Neuronal stem cell (in vitro differentiated cells): ENCODE measurements around the gene EPAS1.
A peak's percentile ranks its signal among the peaks of the same experiment; 100 is the strongest.

Experiments used
- DNase-seq: peaks from one replicate; pipeline ENCODE4 v3.0.0-alpha.2; 2013; ENCODE audit warnings: low spot score
- H2AFZ ChIP-seq: one replicate; pipeline ENCODE4 v1.6.1; 2013; ENCODE audit warnings: mild to moderate bottlenecking, low read length, inconsistent platforms
- H2AK5ac ChIP-seq: 2 replicates; pipeline ENCODE4 v1.6.1; 2013; ENCODE audit warnings: low read depth, mild to moderate bottlenecking, inconsistent platforms, low read length, moderate library complexity, mixed read lengths
- H2BK120ac ChIP-seq: 2 replicates; pipeline ENCODE4 v1.6.1; 2013; ENCODE audit warnings: low read depth, mild to moderate bottlenecking, inconsistent platforms, low read length, moderate library complexity, mixed read lengths
- H2BK12ac ChIP-seq: one replicate; pipeline ENCODE4 v1.6.1; 2013; ENCODE audit warnings: low read length, inconsistent platforms
- H2BK15ac ChIP-seq: 2 replicates; pipeline ENCODE4 v1.6.1; 2013; ENCODE audit warnings: mild to moderate bottlenecking, low read length, inconsistent platforms, mixed read lengths
- H2BK5ac ChIP-seq: one replicate; pipeline ENCODE4 v1.6.1; 2013; ENCODE audit warnings: inconsistent platforms, mild to moderate bottlenecking, low read length, moderate library complexity
- H3K14ac ChIP-seq: one replicate; pipeline ENCODE4 v1.6.1; 2013; ENCODE audit warnings: low read length, inconsistent platforms
- H3K18ac ChIP-seq: 2 replicates; pipeline ENCODE4 v1.6.1; 2013; ENCODE audit warnings: low read length, inconsistent platforms
- H3K23ac ChIP-seq: 2 replicates; pipeline ENCODE4 v1.6.1; 2013; ENCODE audit warnings: low read depth, mild to moderate bottlenecking, mixed read lengths, low read length, inconsistent platforms; ENCODE audit not compliant: poor library complexity
- H3K27ac ChIP-seq: replicated peaks from 3 replicates; pipeline ENCODE4 v1.5.1; 2013; ENCODE audit warnings: low read length, inconsistent platforms
- H3K27me3 ChIP-seq, 3 experiments: 2 replicates each; pipeline ENCODE4 v1.6.1; 2013; ENCODE audit warnings: low read length in 3 of 3, mild to moderate bottlenecking in 2 of 3, inconsistent platforms in 1 of 3, low read depth in 1 of 3, mixed read lengths in 1 of 3, moderate library complexity in 1 of 3; ENCODE audit not compliant: control insufficient read depth in 3 of 3, insufficient read depth in 3 of 3
- H3K36me3 ChIP-seq, 2 donors: replicated peaks in 1 of 2; 2 replicates each; pipeline ENCODE4 v1.6.1; 2013; ENCODE audit warnings: low read length in 2 of 2; ENCODE audit not compliant: control insufficient read depth in 2 of 2, insufficient read depth in 2 of 2
- H3K4ac ChIP-seq: 2 replicates; pipeline ENCODE4 v1.6.1; 2013; ENCODE audit warnings: inconsistent platforms, mild to moderate bottlenecking, low read length, moderate library complexity
- H3K4me1 ChIP-seq, 2 donors: 1 replicate in 1 of 2; 2 replicates in 1 of 2; pipeline ENCODE4 v1.6.1; 2013; ENCODE audit warnings: low read length in 2 of 2, low read depth in 1 of 2; ENCODE audit not compliant: control insufficient read depth in 2 of 2, insufficient read depth in 1 of 2
- H3K4me2 ChIP-seq: one replicate; pipeline ENCODE4 v1.6.1; 2013; ENCODE audit warnings: mild to moderate bottlenecking, low read length, inconsistent platforms; ENCODE audit not compliant: insufficient read depth, poor library complexity, severe bottlenecking
- H3K4me3 ChIP-seq, 2 donors: 2 replicates each; pipeline ENCODE4 v1.5.1; 2013; ENCODE audit warnings: low read length in 2 of 2, mild to moderate bottlenecking in 2 of 2, inconsistent platforms in 1 of 2, moderate library complexity in 1 of 2
- H3K79me1 ChIP-seq: one replicate; pipeline ENCODE4 v1.6.1; 2013; ENCODE audit warnings: low read depth, mild to moderate bottlenecking, inconsistent platforms, low read length, moderate library complexity
- H3K9ac ChIP-seq: one replicate; pipeline ENCODE4 v1.6.1; 2013; ENCODE audit warnings: mild to moderate bottlenecking, low read depth, low read length, inconsistent platforms; ENCODE audit not compliant: poor library complexity
- H3K9me3 ChIP-seq, 2 donors: replicated peaks in 1 of 2; 2 replicates each; pipeline versions ENCODE3 to v1.6.1; 2013; ENCODE audit warnings: low read length in 2 of 2, mild to moderate bottlenecking in 2 of 2, inconsistent platforms in 1 of 2, low read depth in 1 of 2, mixed read lengths in 1 of 2, moderate library complexity in 1 of 2; ENCODE audit not compliant: control insufficient read depth in 2 of 2, insufficient read depth in 1 of 2
- H4K8ac ChIP-seq: one replicate; pipeline ENCODE4 v1.6.1; 2013; ENCODE audit warnings: low read depth, mild to moderate bottlenecking, inconsistent platforms, low read length, moderate library complexity
- H4K91ac ChIP-seq: one replicate; pipeline ENCODE4 v1.6.1; 2013; ENCODE audit warnings: low read length, low read depth, mild to moderate bottlenecking, inconsistent platforms; ENCODE audit not compliant: poor library complexity
- WGBS, 2 donors: extraction: QIAGEN DNeasy Blood & Tissue Kit; methylation state at CpG; one replicate each; pipeline ENCODE4 v1.1.7; 2013; ENCODE audit warnings: missing lambda C conversion rate in 2 of 2, mixed read lengths in 1 of 2; ENCODE audit not compliant: insufficient read length in 2 of 2, insufficient replicate concordance in 1 of 2; ENCODE audit errors: extremely low coverage in 2 of 2; 5-methylcytosine and 5-hydroxymethylcytosine counted together

EPAS1 gene

GRCh38 chr2:46299365-46300263, 2.4 kb downstream of the EPAS1 start:
- H3K4me1 ChIP-seq = peaks cover 8 to 16% of the 10 kb centered on the region in 2 donors
- H2AK5ac ChIP-seq = no peak overlapping the region
- H2BK5ac ChIP-seq = no peak overlapping the region
- H3K4ac ChIP-seq = no peak overlapping the region
- H2BK120ac ChIP-seq = no peak overlapping the region
- H3K18ac ChIP-seq = no peak overlapping the region
- H3K27me3 ChIP-seq = peaks cover 21 to 87% (median 55%) of the 10 kb centered on the region in 3 experiments
- no peaks in the 10 kb centered on the region for H3K36me3 ChIP-seq
- H3K4me2 ChIP-seq = peak overlapping the region; percentile 99
- no peaks in the 10 kb centered on the region for H3K79me1 ChIP-seq
- H4K91ac ChIP-seq = no peak overlapping the region
- H2BK15ac ChIP-seq = no peak overlapping the region
- H3K4me3 ChIP-seq = no peak overlapping the region
- no peak overlapping the region for H3K14ac ChIP-seq
- H3K9me3 ChIP-seq = no peaks in the 10 kb centered on the region
- H3K23ac ChIP-seq = no peak overlapping the region
- no CpG with 5 or more reads among the region's 40 CpGs for WGBS, 2 donors
- no peak overlapping the region for H2BK12ac ChIP-seq
- DNase-seq = peak; percentile 41
- no peak overlapping the region for H3K27ac ChIP-seq
- no peak overlapping the region for H4K8ac ChIP-seq
- peak overlapping the region; percentile 93 for H2AFZ ChIP-seq
- H3K9ac ChIP-seq = no peak overlapping the region

DNA sequence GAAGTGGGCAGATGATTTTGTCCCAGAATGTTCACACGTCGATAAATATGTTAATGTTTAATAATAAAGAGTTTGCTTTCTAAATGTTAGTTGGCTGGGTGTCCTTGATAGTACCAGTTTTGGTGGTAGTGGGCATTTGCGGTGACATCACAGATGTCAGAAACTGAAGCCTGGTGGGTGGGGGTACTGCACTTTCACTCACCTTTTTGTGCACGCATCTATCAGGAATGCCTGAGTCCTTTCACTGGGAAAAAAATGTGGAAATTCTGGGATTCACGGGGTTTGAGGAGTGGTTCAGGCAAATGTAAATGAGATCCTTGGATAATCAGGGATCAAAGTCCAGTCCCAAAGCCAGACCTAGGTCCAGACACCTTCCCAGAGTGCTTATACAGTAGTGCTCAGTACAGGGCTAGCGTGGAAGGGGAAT, 3.2 kb downstream of the EPAS1 start:
- Histone ChIP-seq H2AFZ (no peak overlapping the region), H3K23ac (no peak overlapping the region), H3K14ac (no peak overlapping the region), H3K27me3 (peaks cover 21 to 86% (median 50%) of the 10 kb centered on the region in 3 experiments), H3K4me3 (no peak overlapping the region), H3K9ac (no peak overlapping the region), H2BK15ac (no peak overlapping the region), H3K4ac (no peak overlapping the region), H2BK5ac (no peak overlapping the region), H2AK5ac (no peak overlapping the region), H3K36me3 (no peaks in the 10 kb centered on the region), H4K8ac (no peak overlapping the region), H4K91ac (no peak overlapping the region), H3K18ac (no peak overlapping the region), H3K9me3 (peaks cover 0 to 4% of the 10 kb centered on the region in 2 donors), H3K4me1 (peaks cover 8 to 17% of the 10 kb centered on the region in 2 donors), H3K27ac (no peak overlapping the region), H3K4me2 (no peak overlapping the region), H2BK12ac (no peak overlapping the region), H3K79me1 (no peaks in the 10 kb centered on the region), H2BK120ac (no peak overlapping the region)
- DNase-seq = no peak
- WGBS, 2 donors = no CpG with 5 or more reads among the region's 6 CpGs

- WGBS, 2 donors = no CpG with 5 or more reads among the region's 4 CpGs
- H2BK120ac ChIP-seq = no peak overlapping the region
- H2BK5ac ChIP-seq = no peak overlapping the region
- no peak overlapping the region for H3K14ac ChIP-seq
- no peak overlapping the region for H2BK15ac ChIP-seq
- no peak overlapping the region for H2AK5ac ChIP-seq
- no peak for DNase-seq
- no peak overlapping the region for H3K4me2 ChIP-seq
- no peak overlapping the region for H3K4me3 ChIP-seq
- H3K27ac ChIP-seq = no peak overlapping the region
- peaks cover 0 to 4% of the 10 kb centered on the region in 2 donors for H3K9me3 ChIP-seq
- H4K8ac ChIP-seq = no peak overlapping the region
- no peak overlapping the region for H4K91ac ChIP-seq
- no peaks in the 10 kb centered on the region for H3K79me1 ChIP-seq
- H2BK12ac ChIP-seq = no peak overlapping the region
- no peak overlapping the region for H2AFZ ChIP-seq
- no peak overlapping the region for H3K23ac ChIP-seq
- no peak overlapping the region for H3K4ac ChIP-seq
- no peak overlapping the region for H3K18ac ChIP-seq
- H3K36me3 ChIP-seq = no peaks in the 10 kb centered on the region
- H3K27me3 ChIP-seq = peaks cover 17 to 78% (median 36%) of the 10 kb centered on the region in 3 experiments
- H3K4me1 ChIP-seq = peaks cover 7 to 17% of the 10 kb centered on the region in 2 donors
- no peak overlapping the region for H3K9ac ChIP-seq
Observed at GRCh38 chr2:46302005-46302695, 4.9 kb downstream of the EPAS1 start.

DNA sequence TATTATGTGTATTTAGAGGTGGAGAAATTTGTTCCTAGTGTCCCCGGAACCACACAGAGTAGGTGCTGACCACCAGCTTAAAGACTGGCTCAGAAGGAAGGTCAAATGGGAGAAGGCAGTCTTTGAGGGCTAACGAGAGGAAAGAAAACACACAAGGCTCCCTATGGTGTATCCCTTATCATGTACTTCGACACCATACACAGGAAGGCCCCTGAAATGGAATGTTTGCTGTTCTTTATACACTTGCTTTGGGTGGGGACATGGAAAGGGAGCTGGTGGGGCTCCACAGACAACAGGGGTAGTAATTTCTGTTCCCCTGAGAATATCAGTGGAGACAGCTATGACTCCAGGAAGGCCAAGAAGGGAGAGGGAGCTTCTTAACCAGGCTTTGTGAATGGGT, 6.0 kb downstream of the EPAS1 start:
- Histone ChIP-seq H3K27me3 (peaks cover 10 to 74% (median 27%) of the 10 kb centered on the region in 3 experiments), H3K27ac (no peak overlapping the region), H3K4me3 (no peak overlapping the region), H4K8ac (no peak overlapping the region), H3K18ac (no peak overlapping the region), H3K4me2 (no peak overlapping the region), H2BK12ac (no peak overlapping the region), H3K4me1 (peaks cover 7 to 11% of the 10 kb centered on the region in 2 donors), H3K9me3 (peaks cover 0 to 4% of the 10 kb centered on the region in 2 donors), H3K79me1 (no peaks in the 10 kb centered on the region), H2BK5ac (no peak overlapping the region), H3K9ac (no peak overlapping the region), H2BK15ac (no peak overlapping the region), H3K14ac (no peak overlapping the region), H3K23ac (no peak overlapping the region), H2AK5ac (no peak overlapping the region), H2BK120ac (no peak overlapping the region), H2AFZ (no peak overlapping the region), H3K36me3 (no peaks in the 10 kb centered on the region), H4K91ac (no peak overlapping the region), H3K4ac (no peak overlapping the region)
- DNase-seq = no peak
- WGBS, 2 donors = no CpG with 5 or more reads among the region's 3 CpGs
